HG03521 (cell line): Measurements from ENCODE around the gene BTN2A1.
"Not testable (repeated sequence)": the region's sequence is repeated elsewhere in the genome, so short reads cannot be mapped to it uniquely, and the experiment has no call there.

Source experiments
- ATAC-seq: cut with Tn5 transposase; IDR thresholded peaks from one replicate; pipeline ENCODE4 v1.9.1; 2021; ENCODE audit warnings: mild to moderate bottlenecking, moderate library complexity; ENCODE audit not compliant: unreplicated experiment

Gene BTN2A1

DNA sequence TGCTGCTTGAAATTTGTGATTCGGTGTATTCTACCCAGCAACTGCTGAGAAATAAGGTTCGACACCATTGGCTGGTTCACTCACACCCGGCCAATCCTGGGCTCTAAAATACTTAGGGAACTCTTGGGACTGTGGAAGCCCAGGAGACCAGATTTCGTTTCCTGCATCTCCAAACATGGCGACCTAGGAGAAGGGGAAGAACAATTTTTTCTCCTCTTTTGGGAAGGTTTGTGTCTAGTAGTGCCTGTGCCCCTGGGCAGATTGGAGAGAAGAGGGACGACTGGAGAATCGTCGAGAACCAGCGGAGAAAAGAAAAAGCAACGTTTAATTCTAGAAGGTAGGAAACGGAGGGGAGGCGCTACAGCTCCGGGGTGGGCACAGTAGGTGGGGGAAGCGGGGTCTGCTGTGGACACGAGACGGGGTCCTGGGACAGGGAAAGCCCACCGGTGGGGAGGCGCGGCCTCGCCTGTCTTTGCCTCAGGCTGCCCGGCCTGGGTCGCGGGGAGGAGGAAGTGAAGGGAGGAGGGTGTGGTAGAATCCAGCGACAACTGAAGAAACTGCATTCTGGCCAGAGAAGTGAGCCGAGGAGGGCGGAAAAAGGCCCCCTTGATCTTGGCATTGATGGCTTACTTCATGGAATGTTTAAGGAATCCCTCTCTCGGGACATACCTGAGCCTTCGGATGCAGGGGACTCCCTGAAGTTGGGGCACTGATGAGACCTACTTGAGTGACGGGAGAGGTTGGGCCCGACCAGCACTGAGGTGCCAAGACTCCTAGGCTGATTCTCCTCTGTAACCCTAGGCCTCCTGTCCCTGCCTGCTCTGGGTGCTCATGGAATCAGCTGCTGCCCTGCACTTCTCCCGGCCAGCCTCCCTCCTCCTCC is at the start of gene BTN2A1:
Gene BTN2A1 (plus strand): TSS at position 150 of the 883 bp plus-strand sequence. CDS start 682 bp downstream, at position 832.
- ATAC-seq = peak; percentile 91

DNA sequence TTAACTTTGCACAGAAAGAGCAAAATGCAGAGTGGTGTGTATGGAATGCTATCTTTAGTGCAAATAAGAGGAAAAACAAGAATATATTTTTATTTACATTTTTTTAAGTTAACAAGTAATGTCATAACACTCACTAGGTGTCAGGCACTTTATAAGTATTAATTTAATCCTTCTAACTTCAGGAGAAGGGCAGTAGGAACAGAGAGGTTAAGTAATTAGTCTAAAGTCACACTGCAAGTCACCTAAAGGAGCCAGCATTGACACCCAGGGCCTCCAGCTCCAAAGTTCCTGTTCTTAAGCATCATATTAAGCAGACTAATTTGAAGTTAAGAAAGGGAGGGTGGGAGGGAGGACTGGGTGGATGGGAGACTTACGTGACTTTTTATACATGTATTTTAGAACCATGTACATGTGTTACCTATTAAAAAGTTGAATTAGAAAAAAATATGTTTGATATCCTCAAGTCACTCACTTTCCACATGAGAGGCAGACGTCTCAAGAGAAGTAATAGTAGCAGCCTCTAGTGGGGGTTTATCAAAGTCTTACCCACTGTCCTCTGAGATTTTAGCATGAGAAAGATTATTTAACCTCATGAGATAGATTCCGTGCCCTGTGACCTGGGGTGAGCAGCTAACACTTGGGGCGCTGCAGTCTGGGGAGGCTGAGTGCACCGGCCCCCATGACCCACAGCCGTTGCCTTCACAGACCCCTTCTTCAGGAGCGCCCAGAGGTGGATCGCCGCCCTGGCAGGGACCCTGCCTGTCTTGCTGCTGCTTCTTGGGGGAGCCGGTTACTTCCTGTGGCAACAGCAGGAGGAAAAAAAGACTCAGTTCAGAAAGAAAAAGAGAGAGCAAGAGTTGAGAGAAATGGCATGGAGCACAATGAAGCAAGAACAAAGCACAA is 48.7 kb upstream of the BTN2A1 start:
- ATAC-seq = no peak

DNA sequence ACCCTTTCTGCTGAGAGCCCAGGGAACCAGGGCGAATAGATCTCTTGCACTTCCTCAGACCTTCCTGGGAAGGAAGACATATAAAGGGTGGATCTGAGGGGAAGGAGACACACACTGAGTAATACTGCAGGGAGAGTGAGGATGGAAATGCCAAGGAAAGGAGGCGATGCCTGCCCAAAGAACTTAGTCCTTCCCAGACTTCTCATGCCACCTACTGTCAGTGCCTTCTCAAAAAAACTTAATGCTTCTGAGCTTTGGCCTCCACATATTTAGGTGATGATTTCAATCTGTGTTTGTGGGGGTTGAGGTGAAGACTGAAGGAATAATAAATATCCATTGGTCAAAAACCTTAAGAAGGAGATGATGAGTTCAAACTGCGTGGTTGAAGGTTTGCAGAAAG is 46.0 kb upstream of the BTN2A1 start:
- no peak for ATAC-seq

DNA sequence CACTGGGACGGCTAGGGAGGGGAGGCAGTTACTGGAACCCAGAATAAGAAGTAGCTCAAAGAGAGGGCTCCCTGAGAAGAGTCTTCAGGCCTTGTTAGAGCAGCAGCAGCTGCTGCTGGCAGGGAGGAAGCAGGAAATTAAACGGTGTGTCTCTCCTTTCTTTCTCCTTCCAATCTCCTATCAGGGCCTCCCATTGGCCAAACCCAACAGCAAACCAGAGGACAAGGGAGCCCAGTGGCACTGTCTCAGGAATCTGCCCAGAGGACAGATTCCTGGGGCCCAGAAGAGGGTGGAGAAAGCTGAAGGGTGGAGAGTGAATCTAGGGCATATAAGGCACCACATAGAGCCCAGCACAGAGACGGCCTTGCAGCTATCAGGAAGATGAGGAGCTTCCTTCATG is 45.5 kb upstream of the BTN2A1 start:
- no peak for ATAC-seq

DNA sequence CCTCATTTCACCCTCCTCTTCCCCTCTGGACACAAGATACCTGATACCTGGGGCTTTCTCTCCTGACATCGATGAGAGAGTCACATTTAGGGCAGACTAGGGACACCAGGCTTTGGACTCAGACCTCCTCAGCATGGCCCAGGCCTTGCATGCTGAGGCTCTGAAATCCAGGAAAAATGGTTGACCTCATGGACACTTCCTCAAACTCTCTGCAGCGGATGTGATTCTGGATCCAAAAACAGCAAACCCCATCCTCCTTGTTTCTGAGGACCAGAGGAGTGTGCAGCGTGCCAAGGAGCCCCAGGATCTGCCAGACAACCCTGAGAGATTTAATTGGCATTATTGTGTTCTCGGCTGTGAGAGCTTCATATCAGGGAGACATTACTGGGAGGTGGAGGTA is 44.8 kb upstream of the BTN2A1 start:
- no peak for ATAC-seq

DNA sequence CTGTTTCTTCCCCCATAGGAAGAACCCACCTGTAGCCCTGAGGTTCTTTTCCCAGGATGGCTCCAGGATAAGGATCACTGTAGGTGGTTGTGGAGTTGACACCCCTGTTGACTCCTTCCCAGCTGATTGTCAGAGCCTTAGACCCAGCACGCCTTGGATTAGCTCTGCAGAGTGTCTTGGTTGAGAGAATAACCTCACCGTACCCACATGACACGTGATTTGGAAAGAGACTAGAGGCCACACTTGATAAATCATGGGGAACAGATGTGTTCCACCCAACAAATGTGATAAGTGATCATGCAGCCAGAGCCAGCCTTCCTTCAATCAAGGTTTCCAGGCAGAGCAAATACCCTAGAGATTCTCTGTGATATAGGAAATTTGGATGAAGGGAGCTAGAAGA is 43.5 kb upstream of the BTN2A1 start:
- no peak for ATAC-seq

DNA sequence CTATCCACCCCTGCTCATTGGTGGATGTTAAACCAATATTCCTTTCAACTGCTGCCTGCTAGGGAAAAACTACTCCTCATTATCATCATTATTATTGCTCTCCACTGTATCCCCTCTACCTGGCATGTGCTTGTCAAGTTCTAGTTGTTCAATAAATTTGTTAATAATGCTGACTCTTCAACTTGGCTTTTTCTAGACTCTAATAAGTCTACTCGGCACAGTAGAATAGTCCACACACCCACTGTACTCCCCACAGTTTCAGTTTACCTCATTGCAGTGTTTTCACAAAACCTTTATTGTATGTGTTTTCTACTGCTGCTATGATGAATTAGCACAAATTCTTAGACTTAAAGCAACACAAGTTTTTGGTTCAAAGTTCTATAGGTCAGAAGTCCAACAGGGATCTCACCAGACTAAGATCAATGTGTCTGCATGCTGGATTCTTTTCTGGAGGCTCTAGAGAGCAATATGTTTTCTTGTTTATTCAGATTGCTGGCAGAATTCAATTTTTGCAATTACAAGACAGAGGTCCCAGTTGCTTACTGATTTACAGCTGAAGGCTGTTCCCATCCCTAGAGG is 42.6 kb upstream of the BTN2A1 start:
- no peak for ATAC-seq

DNA sequence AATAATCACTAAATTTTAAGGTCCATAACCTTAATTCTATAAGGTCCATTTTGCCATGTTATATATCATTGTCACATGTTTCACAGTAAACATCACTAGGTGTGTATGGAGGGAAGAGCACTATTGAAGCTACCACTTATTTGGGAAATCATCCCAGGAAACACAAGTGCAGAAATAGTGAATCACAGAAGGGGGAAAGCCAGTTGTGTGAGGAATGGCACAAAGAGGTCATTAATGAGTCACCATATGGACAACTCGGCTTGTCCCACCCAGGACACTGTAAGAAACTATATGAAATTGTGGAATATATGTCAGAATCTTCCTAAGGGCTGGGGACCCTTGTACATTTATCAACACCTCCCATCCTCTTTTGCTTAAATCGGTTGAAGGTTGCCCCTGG is 42.0 kb upstream of the BTN2A1 start:
- no peak for ATAC-seq

DNA sequence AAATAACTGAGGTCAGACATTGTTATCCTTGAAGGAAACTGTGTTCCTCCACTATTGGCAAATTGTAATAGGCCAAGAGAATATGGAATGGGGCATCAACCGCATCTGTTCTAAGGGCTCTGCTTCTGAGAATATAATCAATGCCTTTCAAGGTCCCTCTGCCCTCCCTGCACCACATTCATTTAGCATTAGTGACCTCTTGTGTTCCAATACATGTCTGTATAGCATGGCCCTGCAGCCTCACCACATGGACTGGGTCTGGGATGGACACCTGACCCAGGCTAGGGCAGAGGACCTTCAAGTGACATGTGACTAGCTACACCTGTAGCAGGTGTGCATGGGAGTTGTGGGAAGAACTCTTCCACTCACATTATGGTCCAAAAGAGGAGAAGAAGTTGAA is 41.5 kb upstream of the BTN2A1 start:
- no peak for ATAC-seq

DNA sequence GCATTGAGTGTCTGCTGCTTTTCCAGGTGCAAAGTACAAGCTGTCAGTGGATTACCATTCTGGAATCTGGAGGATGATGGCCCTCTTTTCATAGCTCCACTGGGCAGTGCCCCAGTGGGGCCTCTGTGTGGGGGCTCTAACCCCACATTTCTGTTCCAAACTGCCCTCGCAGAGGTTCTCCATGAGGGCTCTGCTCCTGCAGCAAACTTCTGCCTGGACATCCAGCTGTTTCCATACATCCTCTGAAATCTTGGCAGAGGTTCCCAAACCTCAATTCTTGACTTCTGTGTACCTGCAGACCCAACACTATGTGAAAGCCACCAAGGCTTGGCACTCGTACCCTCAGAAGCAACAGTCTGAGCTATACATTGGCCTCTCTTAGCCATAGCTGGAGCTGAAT is 39.7 kb upstream of the BTN2A1 start:
- ATAC-seq = not testable (repeated sequence)

DNA sequence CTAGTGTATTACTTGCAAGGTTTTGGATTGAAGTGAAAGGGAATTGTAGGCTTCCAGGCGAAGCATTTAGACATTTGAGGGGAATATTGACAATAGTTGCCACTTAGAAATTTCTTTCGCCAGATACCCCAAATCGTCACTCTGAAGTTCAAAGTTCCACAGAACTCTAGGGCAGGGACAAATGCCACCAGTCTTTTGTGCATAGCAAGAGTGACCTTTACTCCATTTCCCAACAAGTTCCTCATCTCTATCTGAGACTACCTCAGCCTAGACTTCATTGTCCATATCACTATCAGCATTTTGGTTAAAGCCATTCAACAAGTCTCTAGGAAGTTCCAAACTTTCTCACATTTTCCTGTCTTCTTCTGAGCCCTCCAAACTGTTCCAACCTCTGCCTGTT is 39.0 kb upstream of the BTN2A1 start:
- ATAC-seq = not testable (repeated sequence)

DNA sequence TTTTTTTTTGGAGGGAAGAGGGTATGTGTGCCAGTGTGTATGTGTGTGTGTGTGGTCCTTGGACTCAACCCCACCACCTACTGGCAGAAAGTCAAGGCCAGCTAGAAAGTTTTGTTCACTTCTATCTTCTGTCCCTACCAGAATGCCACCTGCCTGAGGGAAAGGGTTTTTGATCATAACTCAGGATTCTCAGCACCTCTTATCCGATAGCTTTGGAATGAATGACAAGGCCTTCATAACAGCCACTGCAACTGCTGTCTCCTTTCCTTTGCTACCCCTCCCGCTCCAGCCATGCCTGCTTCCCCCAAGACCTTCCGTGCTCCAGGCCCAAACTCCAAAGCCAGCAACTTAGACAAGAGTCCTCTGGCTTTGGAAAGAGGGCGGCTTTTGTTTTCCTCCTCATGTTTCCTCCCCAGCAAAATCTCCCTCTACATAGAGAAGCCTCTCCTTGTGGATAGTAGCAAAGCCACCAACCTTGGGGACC is 37.0 kb upstream of the BTN2A1 start:
- no peak for ATAC-seq

DNA sequence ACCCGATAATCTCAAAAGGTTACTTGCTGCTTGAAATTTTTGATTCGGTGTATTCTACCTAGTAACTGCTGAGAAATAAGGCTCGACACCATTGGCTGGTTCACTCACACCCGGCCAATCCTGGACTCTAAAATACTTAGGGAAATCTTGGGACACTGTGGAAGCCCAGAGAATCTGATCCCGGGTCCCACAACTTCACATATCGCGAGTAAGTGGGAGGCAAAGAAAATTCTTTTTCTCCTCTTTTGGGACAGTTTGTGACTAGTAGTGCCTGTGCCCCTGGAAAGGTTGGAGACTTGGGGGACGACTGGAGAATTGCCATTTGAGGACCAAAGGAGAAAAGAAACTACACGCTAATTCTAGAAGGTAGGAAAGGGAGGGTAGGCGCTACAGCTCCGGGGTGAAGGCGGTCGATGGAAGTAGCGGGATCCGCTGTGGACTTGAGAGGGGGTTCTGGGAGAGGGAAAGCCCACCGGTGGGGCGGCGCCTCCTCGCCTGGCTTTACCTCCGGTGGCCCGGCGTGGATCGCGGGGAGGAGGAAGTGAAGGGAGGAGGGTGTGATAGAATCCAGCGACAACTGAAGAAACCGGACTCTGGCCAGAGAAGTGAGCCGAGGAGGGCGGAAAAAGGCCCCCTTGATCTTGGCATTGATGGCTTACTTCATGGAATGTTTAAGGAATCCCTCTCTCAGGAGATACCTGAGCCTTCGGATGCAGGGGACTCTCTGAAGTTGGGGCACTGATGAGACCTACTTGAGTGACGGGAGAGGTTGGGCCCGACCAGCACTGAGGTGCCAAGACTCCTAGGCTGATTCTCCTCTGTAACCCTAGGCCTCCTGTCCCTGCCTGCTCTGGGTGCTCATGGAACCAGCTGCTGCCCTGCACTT is 36.3 kb upstream of the BTN2A1 start:
- peak; percentile 81 for ATAC-seq

DNA sequence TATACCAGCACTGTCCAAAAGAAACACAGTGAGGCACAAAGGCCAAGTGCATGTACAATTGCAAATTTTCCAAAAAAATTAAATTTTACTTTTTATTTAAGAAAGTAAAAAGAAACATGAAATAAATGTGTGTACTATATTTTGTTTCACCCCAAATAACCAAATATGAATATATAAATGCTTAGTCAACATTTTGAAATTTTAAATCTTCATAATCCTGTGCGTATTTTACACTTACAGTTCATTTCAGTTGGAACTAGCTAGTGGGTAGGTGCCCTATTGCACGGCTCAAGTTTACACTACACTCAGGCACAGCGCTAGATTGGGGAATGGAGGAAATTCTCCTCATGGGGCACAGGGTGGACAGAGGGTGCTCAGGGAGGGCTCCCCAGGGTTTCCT is 35.4 kb upstream of the BTN2A1 start:
- ATAC-seq = no peak

DNA sequence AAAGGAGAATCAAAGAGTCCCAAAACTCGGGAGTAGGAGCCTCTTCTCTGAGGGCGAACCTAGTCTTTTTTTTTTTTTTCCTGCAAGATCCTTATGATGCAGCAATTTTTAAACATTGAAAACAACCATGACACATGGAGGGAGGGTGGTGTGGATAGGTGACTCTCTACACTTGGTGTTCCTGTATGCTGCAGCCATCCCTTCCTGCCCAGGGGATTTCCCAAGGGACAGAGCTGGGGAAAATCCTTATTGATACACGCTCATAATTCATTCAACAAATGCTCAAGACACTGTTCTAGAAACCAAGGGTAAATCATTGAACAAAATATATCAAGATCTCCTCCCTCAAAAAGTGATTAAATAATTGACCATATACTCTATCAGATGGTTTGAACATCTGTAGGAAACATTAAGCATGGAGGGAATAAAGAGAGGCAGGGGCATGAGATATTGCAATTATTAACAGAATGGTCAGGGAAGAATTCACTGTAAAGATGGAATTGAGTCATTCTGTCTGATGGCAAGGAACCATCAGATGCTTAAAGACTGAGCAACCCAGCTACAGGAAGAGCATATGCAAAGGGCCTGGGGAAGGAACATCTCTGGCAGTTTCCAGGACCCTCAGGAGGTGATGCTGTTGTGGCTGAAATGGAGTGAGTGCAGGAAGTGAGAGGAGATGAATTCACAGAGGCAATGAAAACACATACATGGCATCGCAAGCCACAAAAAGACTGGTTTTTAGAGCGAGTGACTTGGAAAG is 30.9 kb upstream of the BTN2A1 start:
- ATAC-seq = no peak

DNA sequence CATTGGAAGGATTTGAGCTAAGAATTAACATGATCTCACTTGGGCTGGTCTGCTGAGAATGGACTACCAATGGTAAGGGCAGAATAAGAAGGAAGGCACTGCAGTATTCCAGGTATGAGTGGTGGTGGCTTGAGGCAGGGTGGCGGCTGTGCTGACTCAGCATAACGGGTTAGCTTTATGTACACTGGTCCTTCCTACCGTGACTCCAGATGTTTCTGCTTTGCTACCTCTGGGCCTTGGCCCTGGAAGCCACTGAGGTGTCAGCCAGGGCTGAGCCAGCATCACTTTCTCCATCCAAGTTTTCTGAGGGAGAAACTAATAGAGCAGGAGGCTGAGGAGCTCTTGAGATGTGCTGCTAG is 30.3 kb upstream of the BTN2A1 start:
- no peak for ATAC-seq

DNA sequence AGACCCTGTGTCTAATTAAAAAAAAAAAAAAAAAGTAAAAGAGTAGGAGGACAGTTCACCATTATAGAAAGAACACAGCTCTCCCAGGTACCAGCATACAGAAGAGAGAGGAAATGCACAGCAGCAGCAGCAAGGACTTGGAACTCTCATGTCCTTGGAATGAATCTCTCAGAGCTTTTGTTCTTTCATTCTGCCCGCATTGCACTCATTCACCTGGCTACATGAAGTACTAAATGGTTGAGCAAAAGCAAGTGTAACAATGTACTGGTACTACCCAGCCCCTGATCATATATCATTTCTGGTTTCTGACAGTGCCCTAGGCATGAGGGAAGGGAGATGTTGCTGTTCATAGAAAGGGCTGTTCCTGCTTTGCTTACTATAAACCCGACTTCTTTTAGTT is 29.5 kb upstream of the BTN2A1 start:
- ATAC-seq = no peak

DNA sequence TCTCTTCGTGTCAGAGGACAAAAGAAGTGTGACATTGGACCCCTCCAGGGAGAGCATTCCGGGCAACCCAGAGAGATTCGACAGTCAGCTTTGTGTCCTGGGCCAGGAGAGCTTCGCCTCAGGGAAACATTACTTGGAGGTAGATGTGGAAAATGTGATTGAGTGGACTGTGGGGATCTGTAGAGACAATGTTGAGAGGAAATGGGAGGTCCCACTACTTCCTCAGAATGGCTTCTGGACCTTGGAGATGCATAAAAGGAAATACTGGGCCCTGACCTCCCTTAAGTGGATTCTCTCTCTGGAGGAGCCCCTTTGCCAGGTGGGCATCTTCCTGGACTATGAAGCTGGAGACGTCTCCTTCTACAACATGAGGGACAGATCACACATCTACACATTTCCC is 27.0 kb upstream of the BTN2A1 start:
- no peak for ATAC-seq

DNA sequence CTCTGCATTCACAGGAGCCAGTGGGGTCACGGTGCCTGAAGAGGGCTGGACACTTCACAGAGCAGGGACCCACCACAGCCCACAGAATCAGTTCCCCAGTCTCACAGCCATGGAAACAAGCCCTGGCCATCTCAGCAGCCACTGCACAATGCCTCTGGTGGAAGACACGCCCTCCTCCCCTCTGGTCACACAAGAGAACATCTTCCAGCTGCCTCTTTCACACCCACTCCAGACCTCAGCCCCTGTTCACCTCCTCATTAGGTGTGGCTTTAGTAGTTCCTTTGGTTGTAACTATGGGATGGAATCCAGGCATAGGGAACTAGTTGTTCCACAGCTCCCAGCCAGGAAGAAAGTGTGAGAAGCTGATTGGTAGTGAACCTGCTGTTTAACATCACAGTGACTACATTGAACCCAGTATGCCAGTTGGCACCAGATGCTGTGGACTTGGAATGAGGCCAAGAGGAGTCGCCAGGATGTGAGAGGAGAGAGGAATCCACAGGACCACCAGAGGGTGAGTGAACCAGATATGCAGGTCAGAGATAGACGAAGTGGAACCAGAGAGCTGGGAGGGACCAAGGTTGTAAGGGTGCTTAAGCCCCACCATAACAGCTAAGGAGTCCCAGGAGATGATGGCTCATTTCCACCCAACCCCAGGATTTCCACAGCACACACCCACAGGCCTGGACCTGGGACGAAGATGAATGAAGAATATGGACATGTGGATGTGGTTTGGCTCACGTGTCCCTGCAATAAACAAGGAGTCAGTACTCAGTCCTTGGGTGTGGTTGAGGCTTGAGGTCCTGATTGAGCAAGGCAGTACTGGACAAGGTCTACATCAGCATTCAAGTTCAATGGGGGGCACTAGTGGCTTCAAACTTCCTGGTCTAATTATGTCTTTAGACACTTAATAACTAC is 26.2 kb upstream of the BTN2A1 start:
- no peak for ATAC-seq
